Measurements from ENCODE around the gene GRID1.

- TF ChIP-seq CTCF (optimal IDR thresholded peaks at IDR 0.05 in 1 of 3, IDR thresholded peaks at IDR 0.05 in 1 of 3, conservative IDR thresholded peaks at IDR 0.05 in 1 of 3; ENCODE audit: extremely low read depth in 1 of 3, insufficient read depth in 2 of 3, low read length in 3 of 3): no peak
- TF ChIP-seq EZH2 (IDR thresholded peaks at IDR 0.05; ENCODE audit: low read length): no peak
Observed at GRCh38 chr10:86152911-86153310, 213.7 kb downstream of the GRID1 start.
